Measurements from ENCODE around the gene MTERF2. TPM values are rescaled to one million over a fixed set of nuclear protein-coding genes. Genes with fewer than 3 reads are reported as not detected.

MTERF2 gene
- total and polyA plus RNA-seq, 2 of the 13 experiments (the other 11 are each of a cell fraction or from before 2014, with no cell fraction given), result 8.0 to 11.6 TPM

DNA sequence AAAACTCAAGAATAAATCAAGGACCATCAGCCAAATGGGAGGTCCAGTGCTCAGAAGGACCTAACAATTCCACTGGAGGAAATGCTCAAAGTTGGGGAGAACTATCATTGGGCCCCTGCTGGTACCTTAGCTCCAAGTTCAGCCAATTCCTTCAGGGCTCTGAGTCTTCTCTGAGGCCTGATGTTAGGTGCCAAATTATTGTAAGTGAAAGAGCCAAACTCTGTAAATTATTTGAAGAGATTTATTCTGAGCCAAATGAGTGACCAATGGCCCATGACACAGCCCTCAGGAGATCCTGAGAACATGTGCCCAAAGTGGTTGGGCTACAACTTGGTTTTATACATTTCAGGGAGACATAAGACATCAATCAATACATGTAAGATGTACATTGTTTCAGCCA, 39.5 kb downstream of the MTERF2 start (continued):
- TF ChIP-seq, protein P1, sequence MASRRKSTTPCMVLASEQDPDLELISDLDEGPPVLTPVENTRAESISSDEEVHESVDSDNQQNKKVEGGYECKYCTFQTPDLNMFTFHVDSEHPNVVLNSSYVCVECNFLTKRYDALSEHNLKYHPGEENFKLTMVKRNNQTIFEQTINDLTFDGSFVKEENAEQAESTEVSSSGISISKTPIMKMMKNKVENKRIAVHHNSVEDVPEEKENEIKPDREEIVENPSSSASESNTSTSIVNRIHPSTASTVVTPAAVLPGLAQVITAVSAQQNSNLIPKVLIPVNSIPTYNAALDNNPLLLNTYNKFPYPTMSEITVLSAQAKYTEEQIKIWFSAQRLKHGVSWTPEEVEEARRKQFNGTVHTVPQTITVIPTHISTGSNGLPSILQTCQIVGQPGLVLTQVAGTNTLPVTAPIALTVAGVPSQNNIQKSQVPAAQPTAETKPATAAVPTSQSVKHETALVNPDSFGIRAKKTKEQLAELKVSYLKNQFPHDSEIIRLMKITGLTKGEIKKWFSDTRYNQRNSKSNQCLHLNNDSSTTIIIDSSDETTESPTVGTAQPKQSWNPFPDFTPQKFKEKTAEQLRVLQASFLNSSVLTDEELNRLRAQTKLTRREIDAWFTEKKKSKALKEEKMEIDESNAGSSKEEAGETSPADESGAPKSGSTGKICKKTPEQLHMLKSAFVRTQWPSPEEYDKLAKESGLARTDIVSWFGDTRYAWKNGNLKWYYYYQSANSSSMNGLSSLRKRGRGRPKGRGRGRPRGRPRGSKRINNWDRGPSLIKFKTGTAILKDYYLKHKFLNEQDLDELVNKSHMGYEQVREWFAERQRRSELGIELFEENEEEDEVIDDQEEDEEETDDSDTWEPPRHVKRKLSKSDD (CRISPR knock-in tag; IDR thresholded peaks at IDR 0.05; ENCODE audit: low read depth), result no peak
- TF ChIP-seq EP300 (IDR thresholded peaks at IDR 0.05; ENCODE audit: low read depth in 2 of 2, low read length in 2 of 2) (no peak), EP300 (CRISPR knock-in tag; IDR thresholded peaks at IDR 0.05; ENCODE audit: borderline replicate concordance) (no peak), TMF1 (CRISPR knock-in tag; IDR thresholded peaks at IDR 0.05; ENCODE audit: low read depth) (no peak), ZNF660 (CRISPR knock-in tag; IDR thresholded peaks at IDR 0.05; ENCODE audit: borderline replicate concordance, low read depth) (no peak)
- TF ChIP-seq, protein P2, sequence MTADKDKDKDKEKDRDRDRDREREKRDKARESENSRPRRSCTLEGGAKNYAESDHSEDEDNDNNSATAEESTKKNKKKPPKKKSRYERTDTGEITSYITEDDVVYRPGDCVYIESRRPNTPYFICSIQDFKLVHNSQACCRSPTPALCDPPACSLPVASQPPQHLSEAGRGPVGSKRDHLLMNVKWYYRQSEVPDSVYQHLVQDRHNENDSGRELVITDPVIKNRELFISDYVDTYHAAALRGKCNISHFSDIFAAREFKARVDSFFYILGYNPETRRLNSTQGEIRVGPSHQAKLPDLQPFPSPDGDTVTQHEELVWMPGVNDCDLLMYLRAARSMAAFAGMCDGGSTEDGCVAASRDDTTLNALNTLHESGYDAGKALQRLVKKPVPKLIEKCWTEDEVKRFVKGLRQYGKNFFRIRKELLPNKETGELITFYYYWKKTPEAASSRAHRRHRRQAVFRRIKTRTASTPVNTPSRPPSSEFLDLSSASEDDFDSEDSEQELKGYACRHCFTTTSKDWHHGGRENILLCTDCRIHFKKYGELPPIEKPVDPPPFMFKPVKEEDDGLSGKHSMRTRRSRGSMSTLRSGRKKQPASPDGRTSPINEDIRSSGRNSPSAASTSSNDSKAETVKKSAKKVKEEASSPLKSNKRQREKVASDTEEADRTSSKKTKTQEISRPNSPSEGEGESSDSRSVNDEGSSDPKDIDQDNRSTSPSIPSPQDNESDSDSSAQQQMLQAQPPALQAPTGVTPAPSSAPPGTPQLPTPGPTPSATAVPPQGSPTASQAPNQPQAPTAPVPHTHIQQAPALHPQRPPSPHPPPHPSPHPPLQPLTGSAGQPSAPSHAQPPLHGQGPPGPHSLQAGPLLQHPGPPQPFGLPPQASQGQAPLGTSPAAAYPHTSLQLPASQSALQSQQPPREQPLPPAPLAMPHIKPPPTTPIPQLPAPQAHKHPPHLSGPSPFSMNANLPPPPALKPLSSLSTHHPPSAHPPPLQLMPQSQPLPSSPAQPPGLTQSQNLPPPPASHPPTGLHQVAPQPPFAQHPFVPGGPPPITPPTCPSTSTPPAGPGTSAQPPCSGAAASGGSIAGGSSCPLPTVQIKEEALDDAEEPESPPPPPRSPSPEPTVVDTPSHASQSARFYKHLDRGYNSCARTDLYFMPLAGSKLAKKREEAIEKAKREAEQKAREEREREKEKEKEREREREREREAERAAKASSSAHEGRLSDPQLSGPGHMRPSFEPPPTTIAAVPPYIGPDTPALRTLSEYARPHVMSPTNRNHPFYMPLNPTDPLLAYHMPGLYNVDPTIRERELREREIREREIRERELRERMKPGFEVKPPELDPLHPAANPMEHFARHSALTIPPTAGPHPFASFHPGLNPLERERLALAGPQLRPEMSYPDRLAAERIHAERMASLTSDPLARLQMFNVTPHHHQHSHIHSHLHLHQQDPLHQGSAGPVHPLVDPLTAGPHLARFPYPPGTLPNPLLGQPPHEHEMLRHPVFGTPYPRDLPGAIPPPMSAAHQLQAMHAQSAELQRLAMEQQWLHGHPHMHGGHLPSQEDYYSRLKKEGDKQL (CRISPR knock-in tag; IDR thresholded peaks at IDR 0.05; ENCODE audit: low read depth), result no peak
